Calu3 (cell line): ENCODE results near the gene PPP2R2B. TPM values are rescaled to one million over a fixed set of nuclear protein-coding genes. Genes with fewer than 3 reads are reported as not detected.

Source experiments
- BruUV-seq: library from RNA; stranded (reverse); fragments of 400-500 nt; replicated peaks from 2 replicates; lab custom pipeline; 2021; lab: Mats Ljungman, UMichigan
- CTCF ChIA-PET: fragments of 300-600 bp; sonication (Branson Sonifier 250); formaldehyde crosslinking; loops from one replicate; lab custom pipeline; 2022; ENCODE audit warnings: antibody characterized with exemption; lab: Charles Lee
- DNase-seq: peaks from one replicate; pipeline ENCODE4 v3.0.0; 2022
- H3K27ac Mint-ChIP-seq: one replicate; pipeline ENCODE4 v1.8.0; 2022; ENCODE audit warnings: mixed read lengths; ENCODE audit not compliant: unreplicated experiment
- H3K27me3 Mint-ChIP-seq: one replicate; pipeline ENCODE4 v1.8.0; 2022; ENCODE audit warnings: mixed read lengths; ENCODE audit not compliant: unreplicated experiment
- H3K36me3 Mint-ChIP-seq: one replicate; pipeline ENCODE4 v1.8.0; 2022; ENCODE audit warnings: mild to moderate bottlenecking, moderate library complexity, mixed read lengths; ENCODE audit not compliant: insufficient read depth, unreplicated experiment
- H3K4me1 Mint-ChIP-seq: one replicate; pipeline ENCODE4 v1.8.0; 2022; ENCODE audit warnings: mild to moderate bottlenecking, low read depth, mixed read lengths; ENCODE audit not compliant: unreplicated experiment
- H3K4me3 Mint-ChIP-seq: one replicate; pipeline ENCODE4 v1.8.0; 2022; ENCODE audit warnings: mild to moderate bottlenecking, low read depth, moderate library complexity, mixed read lengths; ENCODE audit not compliant: unreplicated experiment
- H3K9me3 Mint-ChIP-seq: one replicate; pipeline ENCODE4 v1.8.0; 2022; ENCODE audit warnings: low read depth, mixed read lengths; ENCODE audit not compliant: unreplicated experiment
- intact Hi-C: fragments of 100-400 bp; cut with micrococcal nuclease; formaldehyde crosslinking; loops from one replicate; pipeline ENCODE4 v1.10.0; 2022; ENCODE audit not compliant: unreplicated experiment
- total RNA-seq: library from RNA; stranded (reverse); gene quantifications from 2 replicates; pipeline ENCODE4 v1.2.3, GENCODE V29; 2022
- TF ChIP-seq, protein P1 (sequence below): fragments of 200-600 bp; IDR thresholded peaks from one replicate; pipeline ENCODE4 v1.8.0; 2022; ENCODE audit warnings: antibody characterized with exemption; ENCODE audit not compliant: unreplicated experiment

The PPP2R2B gene
- total RNA-seq, 1 experiment from 2014 or later, result not detected

- TF ChIP-seq, protein P1, sequence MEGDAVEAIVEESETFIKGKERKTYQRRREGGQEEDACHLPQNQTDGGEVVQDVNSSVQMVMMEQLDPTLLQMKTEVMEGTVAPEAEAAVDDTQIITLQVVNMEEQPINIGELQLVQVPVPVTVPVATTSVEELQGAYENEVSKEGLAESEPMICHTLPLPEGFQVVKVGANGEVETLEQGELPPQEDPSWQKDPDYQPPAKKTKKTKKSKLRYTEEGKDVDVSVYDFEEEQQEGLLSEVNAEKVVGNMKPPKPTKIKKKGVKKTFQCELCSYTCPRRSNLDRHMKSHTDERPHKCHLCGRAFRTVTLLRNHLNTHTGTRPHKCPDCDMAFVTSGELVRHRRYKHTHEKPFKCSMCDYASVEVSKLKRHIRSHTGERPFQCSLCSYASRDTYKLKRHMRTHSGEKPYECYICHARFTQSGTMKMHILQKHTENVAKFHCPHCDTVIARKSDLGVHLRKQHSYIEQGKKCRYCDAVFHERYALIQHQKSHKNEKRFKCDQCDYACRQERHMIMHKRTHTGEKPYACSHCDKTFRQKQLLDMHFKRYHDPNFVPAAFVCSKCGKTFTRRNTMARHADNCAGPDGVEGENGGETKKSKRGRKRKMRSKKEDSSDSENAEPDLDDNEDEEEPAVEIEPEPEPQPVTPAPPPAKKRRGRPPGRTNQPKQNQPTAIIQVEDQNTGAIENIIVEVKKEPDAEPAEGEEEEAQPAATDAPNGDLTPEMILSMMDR, result no peak
- DNase-seq, result no peak
- Mint-ChIP-seq H3K4me3 (no peak overlapping the region), H3K9me3 (no peaks in the 10 kb centered on the region), H3K4me1 (no peaks in the 10 kb centered on the region), H3K36me3 (no peaks in the 10 kb centered on the region), H3K27ac (no peak overlapping the region), H3K27me3 (peaks cover 47% of the 10 kb centered on the region)
- CTCF ChIA-PET, result interaction anchor here (0.6 kb wide), 1 partner anchor 11 kb away, joined by 4 read pairs; no protein-coding TSS in a partner anchor
- BruUV-seq, result no TSS peak
- intact Hi-C loops, result no loop called here
Observed at GRCh38 chr5:146656703-146657102, 221.9 kb downstream of the PPP2R2B start.

DNA sequence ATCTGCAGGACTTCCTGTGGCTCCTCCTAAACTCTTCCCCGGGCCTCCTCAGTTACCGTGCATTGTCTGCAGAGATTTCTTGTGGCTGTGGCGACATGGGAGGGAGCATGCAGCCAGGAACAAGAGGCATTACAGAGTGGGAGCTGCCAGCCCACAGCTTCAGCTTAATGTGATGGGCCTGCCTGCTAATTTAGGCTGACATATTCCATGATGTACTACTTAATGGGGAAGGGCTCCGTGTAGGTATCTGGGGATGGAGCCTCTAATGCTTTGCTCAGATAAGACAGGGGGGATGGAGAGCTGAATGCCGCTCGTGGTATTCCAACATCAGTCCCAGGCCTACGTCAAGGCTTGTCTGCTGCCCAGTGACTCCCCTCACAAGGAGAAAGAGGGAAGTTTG lies 225.0 kb downstream of the PPP2R2B start:
- no peak for DNase-seq
- Mint-ChIP-seq H3K4me1 (no peaks in the 10 kb centered on the region), H3K36me3 (no peaks in the 10 kb centered on the region), H3K4me3 (no peak overlapping the region), H3K9me3 (no peaks in the 10 kb centered on the region), H3K27me3 (peaks cover 38% of the 10 kb centered on the region), H3K27ac (no peak overlapping the region)
- intact Hi-C loops, result no loop called here
- no TSS peak for BruUV-seq
- TF ChIP-seq, protein P1, result no peak
- CTCF ChIA-PET, result no interaction called here

GRCh38 chr5:146652547-146652946 lies 226.0 kb downstream of the PPP2R2B start:
- BruUV-seq, result no TSS peak
- CTCF ChIA-PET, result no interaction called here

GRCh38 chr5:146647656-146648199 lies 230.8 kb downstream of the PPP2R2B start:
- H3K4me3 Mint-ChIP-seq, result no peak overlapping the region
- no peak for DNase-seq
- H3K27me3 Mint-ChIP-seq, result peaks cover 25% of the 10 kb centered on the region
- intact Hi-C loops, result no loop called here
- TF ChIP-seq, protein P1, result no peak
- H3K27ac Mint-ChIP-seq, result no peak overlapping the region
- no peaks in the 10 kb centered on the region for H3K36me3 Mint-ChIP-seq
- H3K4me1 Mint-ChIP-seq, result no peaks in the 10 kb centered on the region
- H3K9me3 Mint-ChIP-seq, result no peaks in the 10 kb centered on the region
- BruUV-seq, result no TSS peak
- CTCF ChIA-PET, result interaction anchor here (0.9 kb wide), 1 partner anchor 12 kb away, joined by 3 read pairs; no protein-coding TSS in a partner anchor

More at GRCh38 chr5:146652547-146652946, 226.0 kb downstream of the PPP2R2B start:
- Mint-ChIP-seq H3K4me1 (no peaks in the 10 kb centered on the region), H3K36me3 (no peaks in the 10 kb centered on the region), H3K27ac (no peak overlapping the region), H3K27me3 (peaks cover 35% of the 10 kb centered on the region), H3K4me3 (no peak overlapping the region), H3K9me3 (no peaks in the 10 kb centered on the region)
- TF ChIP-seq, protein P1, result no peak
- intact Hi-C loops, result no loop called here
- DNase-seq, result no peak
